Measurements from ENCODE around the gene TIGD1. TPM values are rescaled to one million over a fixed set of nuclear protein-coding genes. Genes with fewer than 3 reads are reported as not detected.
A peak's percentile ranks its signal among the peaks of the same experiment; 100 is the strongest.

Gene TIGD1
- total and polyA plus RNA-seq, 12 donors, result 1.4 to 6.9 (median 2.0) TPM

GRCh38 chr2:232523402-232523681 lies 27.0 kb downstream of the TIGD1 start:
- peak in 1 of 8 donors; percentile 1 for ATAC-seq
- Histone ChIP-seq H3K4me3 (peak overlapping the region in 8 of 10 donors; percentile 37 to 48 (median 43)), H3K27me3 (peaks cover 20 to 80% (median 75%) of the 10 kb centered on the region in 7 donors), H3K27ac (no peak overlapping the region), H3K9me3 (no peaks in the 10 kb centered on the region), H3K4me1 (peaks cover 5 to 39% (median 31%) of the 10 kb centered on the region in 9 donors), H3K36me3 (no peaks in the 10 kb centered on the region)
- intact Hi-C loops (cut with DNase I), result loop anchor here (2.0 to 10.0 kb wide), 8 partner anchors 76 to 619 kb away; no protein-coding TSS in a partner anchor
- WGBS, 2 donors, result 10 to 14% methylated on average over 16 of the region's 16 CpGs
- DNase-seq, result no peak
- TF ChIP-seq, protein P1, sequence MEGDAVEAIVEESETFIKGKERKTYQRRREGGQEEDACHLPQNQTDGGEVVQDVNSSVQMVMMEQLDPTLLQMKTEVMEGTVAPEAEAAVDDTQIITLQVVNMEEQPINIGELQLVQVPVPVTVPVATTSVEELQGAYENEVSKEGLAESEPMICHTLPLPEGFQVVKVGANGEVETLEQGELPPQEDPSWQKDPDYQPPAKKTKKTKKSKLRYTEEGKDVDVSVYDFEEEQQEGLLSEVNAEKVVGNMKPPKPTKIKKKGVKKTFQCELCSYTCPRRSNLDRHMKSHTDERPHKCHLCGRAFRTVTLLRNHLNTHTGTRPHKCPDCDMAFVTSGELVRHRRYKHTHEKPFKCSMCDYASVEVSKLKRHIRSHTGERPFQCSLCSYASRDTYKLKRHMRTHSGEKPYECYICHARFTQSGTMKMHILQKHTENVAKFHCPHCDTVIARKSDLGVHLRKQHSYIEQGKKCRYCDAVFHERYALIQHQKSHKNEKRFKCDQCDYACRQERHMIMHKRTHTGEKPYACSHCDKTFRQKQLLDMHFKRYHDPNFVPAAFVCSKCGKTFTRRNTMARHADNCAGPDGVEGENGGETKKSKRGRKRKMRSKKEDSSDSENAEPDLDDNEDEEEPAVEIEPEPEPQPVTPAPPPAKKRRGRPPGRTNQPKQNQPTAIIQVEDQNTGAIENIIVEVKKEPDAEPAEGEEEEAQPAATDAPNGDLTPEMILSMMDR (IDR thresholded peaks at IDR 0.05), result no peak

DNA sequence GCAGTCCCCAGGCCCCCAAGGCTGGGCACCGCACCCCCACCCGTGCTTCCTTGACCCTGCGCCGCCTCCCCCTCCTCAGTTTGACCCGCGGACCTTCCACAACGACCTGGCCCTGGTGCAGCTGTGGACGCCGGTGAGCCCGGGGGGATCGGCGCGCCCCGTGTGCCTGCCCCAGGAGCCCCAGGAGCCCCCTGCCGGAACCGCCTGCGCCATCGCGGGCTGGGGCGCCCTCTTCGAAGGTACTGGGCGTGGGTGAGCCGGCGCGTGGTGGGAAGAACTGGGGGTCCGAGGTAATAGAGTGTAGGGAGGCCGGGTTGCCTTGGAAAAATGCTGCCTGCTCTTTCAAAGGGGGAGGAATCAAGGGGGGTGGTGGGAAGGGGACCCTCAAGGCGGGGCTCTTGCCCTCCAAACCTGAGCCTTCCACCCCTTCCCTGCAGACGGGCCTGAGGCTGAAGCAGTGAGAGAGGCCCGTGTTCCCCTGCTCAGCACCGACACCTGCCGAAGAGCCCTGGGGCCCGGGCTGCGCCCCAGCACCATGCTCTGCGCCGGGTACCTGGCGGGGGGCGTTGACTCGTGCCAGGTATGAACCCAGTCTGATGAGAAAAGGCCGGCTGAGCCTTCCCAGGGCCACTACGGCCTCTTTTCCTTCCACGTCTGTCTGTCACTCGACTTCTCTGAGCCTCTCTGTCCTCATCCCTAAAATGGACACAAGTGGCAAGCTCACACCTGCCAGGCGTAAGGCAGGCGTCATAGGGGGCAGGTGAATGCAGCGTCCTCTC lies 27.5 kb downstream of the TIGD1 start:
- peaks cover 5 to 39% (median 31%) of the 10 kb centered on the region in 9 donors for H3K4me1 ChIP-seq
- intact Hi-C loops (cut with DNase I), result loop anchor here (2.0 to 10.0 kb wide), 8 partner anchors 76 to 618 kb away; no protein-coding TSS in a partner anchor
- H3K4me3 ChIP-seq, result peak overlapping the region in 5 of 10 donors; percentile 15 to 36 (median 21)
- H3K27me3 ChIP-seq, result peaks cover 20 to 82% (median 80%) of the 10 kb centered on the region in 7 donors
- DNase-seq (no peak), ATAC-seq (no peak)
- TF ChIP-seq, protein P1 (IDR thresholded peaks at IDR 0.05), result no peak
- H3K36me3 ChIP-seq, result no peaks in the 10 kb centered on the region
- WGBS, 2 donors, result 20 to 24% methylated on average over 46 of the region's 46 CpGs
- H3K9me3 ChIP-seq, result no peaks in the 10 kb centered on the region
- no peak overlapping the region for H3K27ac ChIP-seq

DNA sequence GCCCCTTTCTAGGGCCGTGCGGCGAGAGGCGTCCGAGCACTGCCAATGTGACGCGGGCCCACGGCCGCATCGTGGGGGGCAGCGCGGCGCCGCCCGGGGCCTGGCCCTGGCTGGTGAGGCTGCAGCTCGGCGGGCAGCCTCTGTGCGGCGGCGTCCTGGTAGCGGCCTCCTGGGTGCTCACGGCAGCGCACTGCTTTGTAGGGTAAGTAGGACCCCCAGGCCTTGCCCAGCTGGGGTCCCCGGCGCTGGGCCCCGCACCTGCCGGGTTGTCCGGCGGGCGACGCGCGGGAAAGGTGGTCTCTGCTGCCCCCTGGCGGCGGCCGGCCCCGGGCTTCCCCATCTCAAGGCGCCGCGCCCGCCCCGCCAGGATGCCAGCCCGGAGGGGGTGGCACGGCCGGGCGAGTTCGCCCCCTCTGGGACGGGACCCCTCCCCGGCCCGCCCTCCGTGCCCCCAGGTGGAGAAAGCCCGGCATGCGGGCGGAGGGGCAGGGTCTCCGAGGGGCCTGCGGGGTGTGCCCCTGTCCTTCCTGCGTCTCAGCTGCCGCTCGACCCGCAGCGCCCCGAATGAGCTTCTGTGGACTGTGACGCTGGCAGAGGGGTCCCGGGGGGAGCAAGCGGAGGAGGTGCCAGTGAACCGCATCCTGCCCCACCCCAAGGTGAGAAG lies 28.3 kb downstream of the TIGD1 start:
- TF ChIP-seq, protein P1 (IDR thresholded peaks at IDR 0.05), result peak; percentile 81 to 95 (median 92)

DNA sequence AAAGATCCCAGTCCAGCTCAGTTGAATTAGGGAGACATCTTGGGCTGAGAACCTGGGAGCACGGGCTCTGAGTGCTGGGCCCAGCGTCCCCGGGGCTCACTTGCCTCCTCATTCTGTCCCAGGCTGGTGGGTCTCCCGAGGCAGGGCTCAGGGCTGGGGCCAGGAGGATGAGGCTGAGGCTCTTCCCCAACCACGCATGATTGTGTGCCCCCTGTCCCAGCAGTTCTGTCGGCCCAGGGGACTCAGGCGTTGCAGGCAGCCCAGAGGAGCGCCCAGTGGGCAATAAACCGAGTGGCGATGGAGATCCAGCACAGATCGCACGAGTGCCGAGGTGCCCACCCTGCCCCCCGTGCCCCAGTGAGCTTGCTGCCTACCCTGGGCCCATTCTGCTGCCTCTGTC lies 29.3 kb downstream of the TIGD1 start:
- H3K36me3 ChIP-seq, result no peaks in the 10 kb centered on the region
- no peak overlapping the region for H3K4me3 ChIP-seq
- H3K9me3 ChIP-seq, result no peaks in the 10 kb centered on the region
- H3K27me3 ChIP-seq, result peaks cover 20 to 83% (median 74%) of the 10 kb centered on the region in 7 donors
- no peak for ATAC-seq
- TF ChIP-seq, protein P1 (IDR thresholded peaks at IDR 0.05), result no peak
- 88 to 92% methylated on average over 14 of the region's 14 CpGs for WGBS, 2 donors
- peaks cover 5 to 39% (median 31%) of the 10 kb centered on the region in 9 donors for H3K4me1 ChIP-seq
- intact Hi-C loops (cut with DNase I), result loop anchor here (5.0 to 10.0 kb wide), 6 partner anchors 74 to 616 kb away; no protein-coding TSS in a partner anchor
- DNase-seq, result no peak
- no peak overlapping the region for H3K27ac ChIP-seq

More for the DNA sequence above, 28.3 kb downstream of the TIGD1 start:
- H3K36me3 ChIP-seq, result no peaks in the 10 kb centered on the region
- peak; percentile 22 to 67 for DNase-seq
- no peaks in the 10 kb centered on the region for H3K9me3 ChIP-seq
- peaks cover 5 to 39% (median 31%) of the 10 kb centered on the region in 9 donors for H3K4me1 ChIP-seq
- no peak overlapping the region for H3K27ac ChIP-seq
- H3K4me3 ChIP-seq, result peak overlapping the region in 9 of 10 donors; percentile 15 to 38 (median 23)
- peaks cover 20 to 85% (median 80%) of the 10 kb centered on the region in 7 donors for H3K27me3 ChIP-seq
- ATAC-seq, result peak in 6 of 8 donors; percentile 33 to 68 (median 52)
- WGBS, 2 donors, result 5 to 6% methylated on average over 55 to 66 of the region's 66 CpGs
- intact Hi-C loops (cut with DNase I), result loop anchor here (2.0 to 10.0 kb wide), 8 partner anchors 75 to 617 kb away; no protein-coding TSS in a partner anchor
